HT-29 (cell line): ENCODE measurements around the gene MAB21L1. TPM values are rescaled to one million over a fixed set of nuclear protein-coding genes. Genes with fewer than 3 reads are reported as not detected.

Experiments
- DNase-seq: peaks from one replicate; pipeline ENCODE4 v3.0.0-alpha.2; 2015; ENCODE audit warnings: low spot score
- total RNA-seq: library from RNA; depleted of rRNA; stranded (reverse); fragments of >200 nt; shearing (Covaris generic); gene quantifications from 2 replicates; pipeline ENCODE4 v1.2.3, GENCODE V29; 2014; rRNA removed

The MAB21L1 gene
- total RNA-seq = not detected in 2 replicates

GRCh38 chr13:35475960-35476943 lies at the start of gene MAB21L1:
Gene MAB21L1, minus strand, starts transcription at chr13:35476689. Its CDS starts 551 bp downstream, at chr13:35476138.
- DNase-seq = no peak

GRCh38 chr13:35524171-35524570 lies 47.7 kb upstream of the MAB21L1 start:
- DNase-seq = no peak

DNA sequence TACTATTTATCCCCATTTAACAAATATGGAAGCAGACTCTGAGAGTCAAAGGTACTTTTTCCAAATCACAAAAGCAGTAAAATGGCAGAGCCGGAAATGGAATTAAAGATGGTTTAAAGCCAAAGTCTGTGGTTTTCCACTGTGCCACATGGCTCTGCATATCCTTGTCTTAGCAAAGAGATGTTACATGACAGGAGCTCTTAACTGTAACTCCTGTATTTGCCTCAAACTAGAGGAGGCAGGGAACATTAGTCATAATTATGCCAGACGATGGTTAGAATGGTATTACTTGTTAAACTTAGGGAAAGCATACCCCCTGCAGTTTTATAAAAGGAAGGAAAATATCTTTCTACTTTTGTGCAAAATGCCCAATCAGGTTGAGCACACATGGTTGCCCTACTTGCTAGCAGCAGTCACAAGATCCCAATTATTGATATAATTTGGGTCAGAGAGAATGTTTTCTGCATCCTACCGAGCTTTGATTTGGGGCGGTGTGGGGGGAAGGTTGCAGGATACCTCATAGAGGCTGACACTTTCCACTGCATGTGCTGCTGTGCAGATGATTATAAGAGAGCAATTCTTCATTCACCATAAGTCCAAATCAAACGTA lies 42.0 kb upstream of the MAB21L1 start:
- DNase-seq = no peak

GRCh38 chr13:35514801-35515502 lies 38.5 kb upstream of the MAB21L1 start:
- no peak for DNase-seq

GRCh38 chr13:35514061-35514477 lies 37.6 kb upstream of the MAB21L1 start:
- DNase-seq = no peak

DNA sequence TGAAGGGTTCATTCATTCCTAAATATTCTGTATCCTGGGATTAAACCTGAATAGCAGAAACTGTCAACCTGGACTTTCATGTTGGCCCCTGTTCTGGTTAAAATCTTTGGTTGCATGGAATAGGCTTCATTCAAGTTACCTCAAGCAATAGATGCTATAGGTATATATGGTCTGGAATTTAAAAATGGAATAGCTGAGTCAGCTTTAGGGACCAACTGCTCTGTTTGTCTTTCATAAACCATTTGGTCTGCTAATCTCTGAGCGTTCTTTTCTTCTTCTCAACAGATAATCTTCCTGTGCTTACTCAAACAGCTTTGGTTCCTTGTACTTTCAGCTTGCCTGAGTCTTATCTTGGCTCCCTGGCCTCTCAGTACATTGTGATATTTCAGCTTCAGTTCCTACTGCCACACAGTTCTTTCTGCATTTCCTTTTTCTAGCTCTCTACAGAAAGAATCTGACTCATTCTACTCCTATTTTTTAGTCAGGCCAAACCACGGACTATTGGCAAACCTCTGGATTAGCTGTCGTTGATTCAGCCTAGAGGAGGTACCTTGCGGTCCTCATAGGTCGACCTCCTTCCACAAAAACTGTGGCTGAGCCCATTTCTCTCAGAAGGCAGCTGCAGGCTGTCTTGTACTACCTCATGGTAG lies 35.9 kb upstream of the MAB21L1 start:
- DNase-seq = no peak

DNA sequence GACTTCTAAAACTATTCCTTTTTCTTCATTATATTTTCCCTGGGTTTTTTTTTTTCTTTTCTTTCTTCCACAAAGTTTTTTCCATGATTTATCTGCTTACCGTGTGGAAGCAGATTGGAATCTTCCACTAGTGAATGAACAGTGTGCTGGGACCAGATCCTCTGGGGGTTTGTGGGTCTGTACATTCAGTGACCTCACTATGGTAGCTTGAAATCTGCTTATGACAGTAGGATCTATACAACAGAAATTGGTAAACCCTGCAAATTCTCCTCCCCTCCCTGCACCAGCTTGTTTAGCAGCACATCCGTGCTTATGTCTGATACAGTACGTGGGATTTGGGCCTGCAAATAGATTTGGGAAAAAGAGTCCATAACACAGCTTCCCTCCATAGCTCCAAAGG lies 26.0 kb upstream of the MAB21L1 start:
- DNase-seq = no peak

DNA sequence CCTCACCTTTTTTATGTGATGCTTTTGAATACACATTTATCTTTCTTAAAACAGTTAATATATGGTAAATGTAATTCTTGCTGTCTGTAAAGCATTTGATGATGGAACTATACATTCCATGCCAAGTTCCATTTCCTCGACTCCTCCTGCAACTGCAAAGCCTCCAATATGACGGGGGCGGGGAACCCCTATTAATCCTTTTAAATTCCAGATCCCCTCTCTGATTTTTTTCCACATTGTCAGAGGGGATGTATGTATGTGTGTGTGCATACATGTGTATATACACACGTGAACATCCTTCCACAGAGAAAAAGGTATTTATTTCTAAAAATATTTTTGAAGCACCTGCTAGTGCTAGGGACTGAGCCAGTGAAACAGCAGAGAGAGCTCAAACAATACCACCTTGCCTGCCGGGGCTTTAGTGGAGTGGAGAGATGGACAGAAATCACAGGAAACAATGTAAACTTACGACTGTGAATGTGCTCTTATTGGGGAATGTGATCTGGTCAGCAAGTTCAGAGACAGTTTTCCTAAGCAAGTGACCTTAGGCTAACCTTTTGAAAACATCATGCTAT lies 25.3 kb upstream of the MAB21L1 start:
- DNase-seq = no peak

- DNase-seq = no peak
Observed at GRCh38 chr13:35500144-35500543, 23.7 kb upstream of the MAB21L1 start.

DNA sequence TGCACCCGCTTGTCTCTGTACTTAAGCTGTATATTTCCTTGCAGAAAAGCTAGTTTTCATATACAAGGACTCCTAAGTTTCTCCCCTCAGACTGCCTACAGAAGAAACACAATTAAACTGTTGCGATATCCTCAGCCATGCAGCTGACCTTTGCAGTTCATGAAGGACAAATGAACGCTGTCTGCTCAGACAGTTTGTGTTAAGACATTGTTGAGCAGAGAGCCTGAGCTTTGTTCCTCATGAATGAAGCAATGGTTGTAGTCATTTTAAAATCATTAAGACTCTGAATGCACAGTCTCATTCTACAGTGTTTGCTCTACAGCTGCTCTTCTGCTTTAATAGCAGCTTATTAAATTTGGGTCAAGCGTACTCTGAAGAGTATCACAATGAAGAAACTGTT lies 23.2 kb upstream of the MAB21L1 start:
- DNase-seq = no peak

GRCh38 chr13:35499196-35499662 lies 22.7 kb upstream of the MAB21L1 start:
- no peak for DNase-seq

DNA sequence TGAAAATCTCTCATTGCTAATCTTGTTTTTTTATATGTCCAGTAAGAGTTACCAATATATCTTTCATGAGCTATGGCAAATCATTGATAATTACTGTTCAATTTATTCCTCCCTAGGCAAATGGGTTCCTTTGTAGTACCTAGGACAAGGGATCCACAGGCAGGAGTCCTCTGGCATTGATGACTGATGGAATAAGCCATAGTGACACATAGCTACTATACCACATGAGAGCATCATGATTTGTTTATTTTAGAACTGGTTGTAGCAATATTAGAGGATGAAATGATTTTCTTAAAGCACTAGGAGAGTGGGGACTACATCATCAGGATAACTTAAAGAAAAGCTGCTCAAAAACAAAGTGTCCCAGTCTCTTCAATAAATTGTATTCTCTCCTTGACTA lies 21.7 kb upstream of the MAB21L1 start:
- DNase-seq = no peak

- no peak for DNase-seq
Observed at GRCh38 chr13:35496761-35497386, 20.4 kb upstream of the MAB21L1 start.

DNA sequence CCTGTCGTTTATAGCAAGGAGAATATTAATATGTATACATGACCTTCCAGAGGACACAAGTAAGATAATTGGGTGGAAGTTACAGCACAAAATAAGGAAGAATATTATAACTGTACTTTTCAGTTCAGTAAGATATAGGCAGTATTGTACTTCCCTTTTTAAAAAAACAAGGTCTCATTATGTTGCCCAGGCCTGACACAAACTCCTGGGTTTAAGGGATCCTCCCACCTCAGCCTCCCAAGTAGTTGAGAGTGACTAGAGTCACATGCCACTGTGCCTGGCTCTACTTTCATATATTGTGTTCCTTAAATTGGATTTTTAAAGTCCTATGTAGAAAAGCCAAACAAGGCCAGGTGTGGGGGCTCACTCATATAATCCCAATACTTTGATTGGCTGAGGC lies 19.5 kb upstream of the MAB21L1 start:
- DNase-seq = no peak

DNA sequence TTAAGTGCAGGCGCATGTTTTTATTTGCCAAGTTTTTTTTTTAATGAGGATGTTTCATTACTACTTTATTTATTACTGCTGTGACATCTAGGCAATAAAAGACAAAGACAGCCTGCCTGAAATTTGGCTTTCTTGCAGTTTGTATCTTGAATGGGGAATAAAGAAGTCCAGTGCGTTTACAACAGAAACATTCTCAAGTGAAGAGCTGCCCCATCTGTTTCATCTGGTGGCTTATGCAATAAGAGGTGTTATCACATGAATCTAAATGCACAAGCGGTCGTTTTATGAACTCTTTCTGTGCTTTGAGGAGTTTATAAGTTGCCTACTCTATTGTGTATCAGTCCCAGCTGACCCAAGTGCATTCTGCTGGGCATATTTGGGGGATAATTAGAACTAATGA lies 12.6 kb upstream of the MAB21L1 start:
- no peak for DNase-seq

GRCh38 chr13:35485424-35485823 lies 8.9 kb upstream of the MAB21L1 start:
- DNase-seq = no peak

DNA sequence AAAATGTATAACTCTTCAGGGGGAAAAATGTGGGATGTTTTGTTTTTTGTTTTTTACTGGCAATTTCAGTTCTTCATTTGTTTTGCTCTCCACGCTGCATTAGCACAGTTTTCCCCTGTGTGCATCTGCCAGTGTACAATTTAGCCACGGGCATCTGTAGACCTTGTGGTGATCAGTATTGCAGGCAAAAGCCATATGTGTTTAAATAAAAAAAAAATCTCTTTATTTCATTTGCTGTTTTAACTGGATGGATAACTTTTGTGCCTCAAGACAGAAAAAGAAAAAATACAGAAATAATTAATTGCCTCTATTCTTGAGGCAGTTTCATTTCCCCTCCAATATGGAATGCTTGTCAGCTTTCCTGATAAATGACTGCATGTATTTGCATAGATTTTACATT lies 7.9 kb upstream of the MAB21L1 start:
- DNase-seq = no peak

- no peak for DNase-seq
Observed at GRCh38 chr13:35483761-35484160, 7.3 kb upstream of the MAB21L1 start.

- no peak for DNase-seq
Observed at GRCh38 chr13:35482527-35482926, 6.0 kb upstream of the MAB21L1 start.

GRCh38 chr13:35481777-35482176 lies 5.3 kb upstream of the MAB21L1 start:
- DNase-seq = no peak

GRCh38 chr13:35480346-35480745 lies 3.9 kb upstream of the MAB21L1 start:
- no peak for DNase-seq
